Retina (tissue), 1 donor: Measurements from ENCODE around the gene PAX3.

Source experiments
- DNase-seq: peaks from one replicate; pipeline ENCODE4 v3.0.0-alpha.2; 2016

PAX3 gene

GRCh38 chr2:222264791-222265320 lies 33.9 kb downstream of the PAX3 start:
- no peak for DNase-seq

- DNase-seq, result no peak
Measured at GRCh38 chr2:222261504-222261903, 37.3 kb downstream of the PAX3 start.

GRCh38 chr2:222257645-222258044 lies 41.2 kb downstream of the PAX3 start:
- DNase-seq, result no peak

DNA sequence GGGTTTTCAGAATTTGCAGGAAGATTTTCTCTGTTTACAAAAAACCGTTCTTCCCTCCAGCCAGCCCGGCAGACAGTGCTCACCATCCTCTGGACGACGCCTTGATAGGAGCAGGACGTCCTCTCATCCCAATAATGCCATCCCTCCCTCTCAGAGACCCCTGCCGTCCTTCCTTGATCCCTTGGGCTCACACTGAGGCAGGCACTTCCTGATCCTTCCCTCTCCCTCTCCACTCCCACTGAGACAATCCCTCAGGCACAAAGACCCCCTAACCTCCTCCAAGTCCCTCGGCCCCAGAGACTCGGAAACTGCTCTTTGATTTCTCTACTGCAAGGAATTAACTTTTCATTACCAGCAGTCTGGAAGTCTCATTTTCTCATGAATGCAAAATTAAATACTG lies 42.5 kb downstream of the PAX3 start:
- no peak for DNase-seq

DNA sequence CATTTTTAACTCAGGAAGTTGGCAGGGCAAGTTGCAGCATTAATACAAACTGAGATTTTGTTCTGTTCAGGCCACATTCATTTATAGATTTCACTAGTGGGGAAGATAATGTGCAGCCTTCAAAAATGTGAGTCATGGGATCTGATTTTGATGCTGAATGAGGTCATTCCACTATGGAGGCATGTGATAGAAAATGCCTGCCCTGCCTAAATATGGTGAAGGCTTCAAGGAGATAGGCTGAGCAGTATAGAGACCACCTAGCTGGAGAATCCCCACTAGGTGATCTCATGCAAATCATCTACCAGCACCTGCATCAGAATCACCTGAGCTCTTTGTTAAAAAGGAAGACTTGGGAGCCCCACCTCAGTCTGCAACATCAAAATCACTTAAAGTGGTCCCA lies 43.7 kb downstream of the PAX3 start:
- DNase-seq, result no peak

DNA sequence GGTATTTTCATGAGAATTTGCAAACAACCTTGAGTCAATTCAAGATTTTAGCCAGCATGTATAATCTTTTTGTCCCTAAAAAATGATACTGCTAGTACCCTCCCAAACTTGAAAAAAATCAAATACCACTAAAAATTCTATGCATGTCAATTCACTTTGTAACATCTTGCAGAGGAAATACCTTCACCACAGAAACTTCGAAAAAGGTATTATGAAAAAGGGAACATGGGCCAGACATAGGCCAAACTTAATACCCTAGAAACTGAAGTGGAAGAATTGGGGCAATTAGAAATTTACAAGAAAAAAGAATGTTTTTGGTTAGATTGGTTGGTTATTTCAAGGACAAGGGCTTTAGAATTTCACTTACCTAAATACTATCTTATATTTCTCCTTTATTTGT lies 48.5 kb downstream of the PAX3 start:
- no peak for DNase-seq

DNA sequence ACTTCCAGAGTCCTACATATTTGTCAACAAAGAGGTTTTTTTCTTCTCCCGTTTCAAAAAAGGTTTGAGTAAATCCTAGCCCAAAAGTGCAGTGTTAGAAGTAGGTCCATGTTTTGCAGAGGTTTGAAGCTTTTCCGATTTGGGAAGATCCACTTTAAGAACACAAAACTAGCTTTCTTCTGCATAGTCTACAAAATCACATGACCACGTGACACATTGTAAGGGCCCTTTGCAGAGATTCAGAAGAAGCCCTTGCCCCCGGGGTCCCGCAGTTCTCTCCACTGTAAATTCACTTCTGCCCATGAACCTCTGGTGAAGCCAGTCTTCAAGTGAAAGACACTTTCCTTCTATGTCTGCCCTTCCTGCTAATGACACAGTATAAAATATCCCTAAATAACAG lies 49.4 kb downstream of the PAX3 start:
- no peak for DNase-seq

GRCh38 chr2:222248818-222249217 lies 50.0 kb downstream of the PAX3 start:
- DNase-seq, result no peak

GRCh38 chr2:222248256-222248655 lies 50.5 kb downstream of the PAX3 start:
- no peak for DNase-seq

- DNase-seq, result no peak
Measured at GRCh38 chr2:222242532-222242931, 56.3 kb downstream of the PAX3 start.

DNA sequence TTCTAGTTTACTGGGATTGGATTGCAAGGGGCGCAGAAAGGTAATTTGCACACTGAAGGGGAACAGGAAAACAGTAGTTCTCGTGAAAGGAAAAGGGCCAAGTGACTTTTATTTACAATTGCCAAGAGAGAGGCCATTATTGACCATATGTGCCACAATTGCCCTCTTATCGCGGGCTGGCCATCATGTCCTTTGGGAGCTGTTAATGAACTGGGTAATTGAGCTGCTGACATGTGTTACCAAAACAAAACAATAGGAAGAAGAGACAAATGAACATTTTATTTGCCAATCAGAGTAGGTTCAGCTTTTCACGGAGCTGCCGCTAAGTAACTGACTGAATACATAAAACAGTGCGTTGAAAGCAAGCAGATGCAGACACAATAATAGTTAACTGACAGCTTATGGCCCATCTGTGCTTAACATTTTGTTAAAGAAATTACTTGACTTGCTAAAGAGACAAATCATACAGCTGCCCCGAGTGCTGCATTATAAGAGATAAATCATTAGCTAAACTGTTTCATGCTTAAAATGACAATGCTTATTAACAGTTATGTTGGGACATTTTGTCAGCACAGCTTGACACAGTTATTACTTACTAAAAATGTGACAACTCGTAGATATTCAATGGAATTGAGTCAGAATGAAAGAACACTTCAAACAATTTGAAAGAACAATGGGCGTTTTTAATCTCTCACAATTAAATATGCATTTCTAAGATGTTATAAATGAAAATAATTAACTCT lies 57.5 kb downstream of the PAX3 start:
- DNase-seq, result peak; percentile 44

DNA sequence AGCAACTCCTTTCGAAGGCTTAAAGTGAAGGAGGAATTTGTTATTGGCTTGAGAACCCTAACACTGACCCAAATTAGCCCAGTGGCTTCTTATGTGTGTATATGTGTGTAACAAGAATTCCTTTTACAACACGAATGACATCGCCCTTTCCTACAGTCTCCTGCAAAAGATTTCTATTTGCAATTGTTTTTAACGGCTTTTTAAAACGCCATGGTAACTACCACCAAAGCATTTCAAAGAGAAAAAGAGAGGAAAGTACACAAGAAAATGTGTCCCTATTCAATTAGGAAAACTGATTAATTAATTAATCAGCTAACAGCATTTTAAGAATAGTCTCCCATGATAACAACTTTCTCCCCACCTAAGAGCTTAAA lies 58.1 kb downstream of the PAX3 start:
- DNase-seq, result no peak

DNA sequence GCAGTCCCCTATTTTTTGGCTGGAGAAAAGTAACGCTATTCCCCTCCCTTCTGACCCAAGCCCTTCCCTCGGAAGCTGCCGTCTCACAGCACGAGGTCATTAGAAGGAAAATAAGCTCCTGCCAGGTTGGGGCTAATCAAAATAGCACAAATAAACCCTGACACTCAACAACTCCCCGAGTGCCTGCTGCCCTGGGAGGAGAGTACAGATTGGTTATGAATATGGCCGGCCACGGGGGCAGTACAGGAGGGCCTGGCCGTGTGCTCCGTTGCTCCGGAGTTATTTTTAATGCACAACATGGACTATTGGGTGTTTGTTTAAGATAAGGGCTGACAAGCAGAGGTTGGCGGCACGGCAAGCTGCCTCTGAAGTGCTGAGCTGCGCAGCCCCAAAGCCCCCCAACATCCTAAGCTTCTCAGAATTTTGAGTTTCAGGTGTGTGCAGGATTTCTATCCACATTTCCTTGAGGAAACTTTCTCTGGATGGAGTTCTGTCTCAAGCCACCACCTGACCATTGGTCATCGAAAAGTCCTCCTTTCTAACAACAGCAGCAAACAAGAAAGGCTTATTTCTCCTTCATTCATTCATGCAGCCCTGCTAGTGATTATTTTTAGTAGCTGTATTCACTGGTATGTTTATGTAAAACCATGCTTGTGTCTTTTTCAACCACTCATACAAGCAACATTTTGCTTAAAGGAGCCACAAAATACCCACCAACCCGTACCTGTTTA lies 58.7 kb downstream of the PAX3 start:
- peak; percentile 74 for DNase-seq

DNA sequence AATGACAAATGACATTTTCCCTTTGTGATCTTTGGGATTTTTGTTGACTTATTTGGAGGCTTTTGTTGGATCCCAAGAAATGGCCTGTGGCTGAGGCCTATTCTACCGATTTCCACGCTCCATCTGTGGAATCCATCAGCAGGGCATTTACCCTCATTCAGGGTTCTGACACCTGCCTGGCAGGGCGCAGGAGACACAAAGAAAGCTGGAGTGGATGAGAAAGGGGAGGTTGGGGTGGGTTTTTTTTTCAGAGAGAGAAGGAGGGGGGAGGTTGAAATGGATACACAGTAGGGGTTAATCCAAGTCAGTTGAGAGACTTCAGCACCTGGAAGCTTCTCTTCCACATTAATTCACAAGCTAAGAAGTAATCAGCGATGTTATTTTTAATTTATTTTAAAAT lies 59.7 kb downstream of the PAX3 start:
- no peak for DNase-seq

- DNase-seq, result no peak
Measured at GRCh38 chr2:222238072-222238471, 60.7 kb downstream of the PAX3 start.

- DNase-seq, result no peak
Measured at GRCh38 chr2:222232839-222233238, 66.0 kb downstream of the PAX3 start.

DNA sequence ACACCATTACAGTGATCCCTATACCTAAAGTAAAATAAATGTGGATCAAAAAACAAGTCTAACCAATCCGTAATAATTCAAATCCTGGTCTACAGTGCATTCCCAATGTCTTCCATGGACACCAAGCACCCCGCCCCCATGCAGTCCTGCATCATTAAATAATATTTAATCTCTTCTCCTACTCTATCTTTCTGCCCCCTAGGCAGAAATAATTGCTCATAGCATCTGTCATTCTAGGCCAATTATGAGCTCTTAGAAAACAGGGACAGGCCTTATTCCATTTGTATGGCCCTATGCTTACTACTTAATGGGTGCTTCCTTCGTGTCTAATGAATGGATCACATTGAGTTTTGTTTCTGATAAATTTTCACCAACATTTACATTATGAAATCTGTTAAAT lies 66.4 kb downstream of the PAX3 start:
- DNase-seq, result no peak

DNA sequence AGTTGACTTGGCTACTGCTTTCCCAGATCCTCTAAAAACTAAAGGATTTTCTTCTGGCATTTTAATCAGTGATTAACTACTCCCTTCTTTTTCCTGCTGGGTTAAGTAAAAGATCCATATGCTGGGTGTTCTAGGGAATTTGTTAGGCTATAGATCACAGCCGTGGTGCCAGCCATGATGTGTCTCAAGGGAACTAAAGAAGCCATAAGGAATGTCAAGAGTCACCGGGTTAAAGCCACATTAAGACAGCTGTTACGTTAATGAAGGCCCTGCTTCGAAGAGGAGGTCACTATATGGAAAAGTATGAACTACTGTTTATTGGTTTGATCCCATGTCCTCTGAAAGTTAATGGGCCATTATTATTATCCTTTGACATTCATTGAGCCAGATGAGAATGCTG lies 70.7 kb downstream of the PAX3 start:
- DNase-seq, result no peak

GRCh38 chr2:222218786-222219185 lies 80.0 kb downstream of the PAX3 start:
- DNase-seq, result peak; percentile 48

GRCh38 chr2:222217712-222218111 lies 81.1 kb downstream of the PAX3 start:
- DNase-seq, result no peak

DNA sequence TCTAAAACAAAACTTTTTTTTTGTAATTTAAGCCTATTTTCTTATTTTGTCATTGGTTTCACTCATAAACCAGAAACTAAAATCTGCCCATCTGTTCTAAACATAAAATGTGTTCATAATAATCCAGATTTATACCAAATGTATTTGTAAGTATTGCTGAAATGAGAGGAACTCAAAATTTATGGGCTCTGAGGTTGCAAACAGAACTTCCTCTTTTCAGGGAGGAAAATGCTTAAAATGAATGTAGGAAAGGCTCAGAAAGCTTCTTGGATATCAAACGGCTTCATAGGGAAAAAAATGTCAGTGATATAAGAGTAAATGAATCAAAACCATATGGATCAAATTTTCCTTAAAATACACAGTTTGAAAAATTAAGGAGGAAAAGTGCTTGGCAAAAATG lies 83.9 kb downstream of the PAX3 start:
- no peak for DNase-seq

- no peak for DNase-seq
Measured at GRCh38 chr2:222213049-222213448, 85.7 kb downstream of the PAX3 start.

- DNase-seq, result no peak
Measured at GRCh38 chr2:222212571-222212970, 86.2 kb downstream of the PAX3 start.

- no peak for DNase-seq
Measured at GRCh38 chr2:222208010-222208690, 90.6 kb downstream of the PAX3 start.
